ENCODE measurements around the gene RNF213.

Gene RNF213

DNA sequence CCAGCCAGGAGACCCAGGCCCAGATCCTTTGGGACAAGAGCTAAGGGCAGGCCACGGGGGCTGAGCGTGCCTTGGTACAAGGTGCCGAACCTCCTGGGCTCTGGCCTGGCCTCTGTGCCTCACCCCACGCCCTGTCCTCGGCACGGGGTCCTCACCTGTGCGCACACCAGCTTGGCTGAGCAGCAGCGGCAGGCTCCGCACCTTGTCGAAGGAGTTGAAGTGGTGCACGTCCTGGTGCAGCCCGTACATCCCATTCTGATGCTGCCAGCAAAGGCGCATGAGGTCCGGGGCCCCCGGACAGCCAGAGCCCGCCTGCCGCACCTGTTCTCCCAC lies 45.8 kb upstream of the RNF213 start:
- no peak overlapping the region for H3K4me3 ChIP-seq (ENCODE audit: low read depth, low read length)
- no peak for DNase-seq (ENCODE audit: low read depth, low spot score)
- TF ChIP-seq CTCF (IDR thresholded peaks at IDR 0.05; ENCODE audit: insufficient read depth, low read length, missing control alignments): no peak
- POLR2A ChIA-PET: no interaction called here
- CTCF ChIA-PET: no interaction called here

GRCh38 chr17:80216473-80217456 lies 43.9 kb upstream of the RNF213 start:
- CTCF ChIA-PET: no interaction called here
- no peak overlapping the region for H3K4me3 ChIP-seq (ENCODE audit: low read depth, low read length)
- no peak for DNase-seq (ENCODE audit: low read depth, low spot score)
- POLR2A ChIA-PET: no interaction called here
- TF ChIP-seq CTCF (IDR thresholded peaks at IDR 0.05; ENCODE audit: insufficient read depth, low read length, missing control alignments): no peak

DNA sequence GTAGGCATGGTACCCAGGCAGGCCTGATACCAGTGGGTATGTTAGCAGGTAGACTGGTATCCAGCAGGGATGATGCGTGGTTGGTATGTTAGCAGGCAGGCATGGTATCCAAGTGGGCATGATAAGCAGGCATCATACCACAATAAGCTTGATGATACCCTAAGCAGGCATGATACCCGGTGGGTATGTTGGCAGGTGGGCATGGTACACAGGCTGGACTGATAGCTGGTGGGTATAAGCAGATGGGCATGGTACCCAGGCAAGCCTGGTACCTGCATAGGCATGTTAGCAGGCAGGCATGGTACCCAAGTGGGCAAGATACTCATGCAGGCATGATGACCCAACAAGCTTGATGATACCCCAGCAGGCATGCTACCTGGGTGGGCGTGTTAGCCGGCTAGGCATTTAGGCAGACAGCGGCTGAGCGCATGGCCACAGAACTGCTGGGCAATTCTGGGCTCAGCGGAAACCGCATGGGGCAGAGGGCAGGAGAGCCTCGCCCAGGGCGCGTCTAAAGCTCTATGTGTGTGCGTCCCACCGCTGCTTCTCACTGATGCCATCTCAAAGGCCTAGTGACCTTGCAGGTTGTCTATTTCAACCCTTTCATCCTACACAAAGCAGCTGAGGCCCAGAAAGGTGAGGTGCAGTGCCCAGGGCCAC lies 42.8 kb upstream of the RNF213 start:
- POLR2A ChIA-PET: interaction anchor here (2.3 kb wide), 1 partner anchor 72 kb away, joined by 8 read pairs; no protein-coding TSS in a partner anchor
- DNase-seq (ENCODE audit: low read depth, low spot score): no peak
- TF ChIP-seq CTCF (IDR thresholded peaks at IDR 0.05; ENCODE audit: insufficient read depth, low read length, missing control alignments): no peak
- CTCF ChIA-PET: interaction anchor here (0.7 to 1.0 kb wide), 4 partner anchors 11 to 116 kb away, joined by 3 to 5 read pairs (median 4); partner anchors contain the start of gene GAA
- H3K4me3 ChIP-seq (ENCODE audit: low read depth, low read length): no peak overlapping the region

GRCh38 chr17:80218391-80218790 lies 42.3 kb upstream of the RNF213 start:
- POLR2A ChIA-PET: interaction anchor here (2.3 kb wide), 1 partner anchor 73 kb away, joined by 8 read pairs; no protein-coding TSS in a partner anchor
- H3K4me3 ChIP-seq (ENCODE audit: low read depth, low read length): no peak overlapping the region
- CTCF ChIA-PET: interaction anchor here (0.7 to 1.0 kb wide), 4 partner anchors 12 to 117 kb away, joined by 3 to 5 read pairs (median 4); partner anchors contain the start of gene GAA
- TF ChIP-seq CTCF (IDR thresholded peaks at IDR 0.05; ENCODE audit: insufficient read depth, low read length, missing control alignments): no peak
- DNase-seq (ENCODE audit: low read depth, low spot score): no peak

DNA sequence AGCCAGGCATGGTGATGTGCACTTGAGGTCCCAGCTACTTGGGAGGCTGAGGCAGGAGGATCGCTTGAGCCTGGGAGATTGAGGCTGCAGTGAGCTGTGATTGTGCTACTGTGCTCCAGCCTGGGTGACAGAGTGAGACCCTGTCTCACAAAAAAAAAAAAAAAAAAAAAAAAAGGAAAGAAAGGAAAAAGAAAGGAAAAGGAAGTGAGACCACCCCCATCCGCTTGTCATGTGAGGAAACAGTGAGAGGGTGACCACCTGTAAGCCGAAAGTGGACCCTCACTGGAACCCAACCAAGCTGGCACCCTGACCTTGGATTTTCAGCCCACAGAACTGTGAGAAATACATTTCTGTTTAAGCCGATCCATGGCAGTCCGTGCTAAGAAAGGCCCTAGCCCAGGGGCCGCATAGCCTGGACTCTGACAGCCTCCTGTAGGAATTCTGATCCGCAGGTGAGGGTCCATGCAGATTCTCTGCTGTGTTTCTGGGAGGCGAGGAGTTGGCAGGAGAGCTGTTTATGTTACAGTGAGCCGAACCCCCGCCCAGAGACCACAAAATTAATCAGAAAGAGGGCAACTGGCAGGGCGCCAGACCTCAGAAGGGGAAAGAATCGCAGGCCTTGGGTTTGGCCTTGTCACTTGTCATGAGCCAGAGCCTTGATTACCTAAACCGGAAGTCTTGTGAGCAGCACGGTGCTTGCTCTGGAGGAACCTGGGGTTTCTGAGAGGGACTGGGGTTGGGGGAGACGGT lies 41.5 kb upstream of the RNF213 start:
- peak; percentile 17 for DNase-seq (ENCODE audit: low read depth, low spot score)
- H3K4me3 ChIP-seq (ENCODE audit: low read depth, low read length): peak overlapping the region; percentile 78
- POLR2A ChIA-PET: interaction anchor here (2.3 kb wide), 1 partner anchor 74 kb away, joined by 8 read pairs; no protein-coding TSS in a partner anchor
- TF ChIP-seq CTCF (IDR thresholded peaks at IDR 0.05; ENCODE audit: insufficient read depth, low read length, missing control alignments): no peak
- CTCF ChIA-PET: no interaction called here

Measured in AG04449 (cell line).